Mammary epithelial cell (primary cell): ENCODE results near the gene AFAP1L2.

Experiments used
- CTCF ChIP-seq, 2 donors: IDR thresholded peaks in 1 of 2; conservative IDR thresholded peaks in 1 of 2; 2 replicates each; pipeline ENCODE4 v1.5.1; 2011 to 2012; ENCODE audit warnings: inconsistent platforms in 2 of 2, low read length in 2 of 2, mild to moderate bottlenecking in 2 of 2, control low read depth in 1 of 2, low read depth in 1 of 2; ENCODE audit not compliant: insufficient read depth in 1 of 2; ENCODE audit errors: extremely low read depth in 1 of 2
- EZH2 ChIP-seq: IDR thresholded peaks from 2 replicates; pipeline ENCODE4 v1.6.1; 2012; ENCODE audit warnings: low read length, inconsistent platforms, borderline replicate concordance

- TF ChIP-seq EZH2 (no peak), CTCF (conservative IDR thresholded peaks at IDR 0.05 in 1 of 2, IDR thresholded peaks at IDR 0.05 in 1 of 2; ENCODE audit: extremely low read depth in 1 of 2, insufficient read depth in 1 of 2, low read depth in 1 of 2, low read length in 2 of 2) (no peak)
Measured at GRCh38 chr10:114261076-114261475, 143.2 kb downstream of the AFAP1L2 start.
